ENCODE data around the gene SUMF2.
"Not testable (repeated sequence)": the region's sequence is repeated elsewhere in the genome, so short reads cannot be mapped to it uniquely, and the experiment has no call there.

The SUMF2 gene

DNA sequence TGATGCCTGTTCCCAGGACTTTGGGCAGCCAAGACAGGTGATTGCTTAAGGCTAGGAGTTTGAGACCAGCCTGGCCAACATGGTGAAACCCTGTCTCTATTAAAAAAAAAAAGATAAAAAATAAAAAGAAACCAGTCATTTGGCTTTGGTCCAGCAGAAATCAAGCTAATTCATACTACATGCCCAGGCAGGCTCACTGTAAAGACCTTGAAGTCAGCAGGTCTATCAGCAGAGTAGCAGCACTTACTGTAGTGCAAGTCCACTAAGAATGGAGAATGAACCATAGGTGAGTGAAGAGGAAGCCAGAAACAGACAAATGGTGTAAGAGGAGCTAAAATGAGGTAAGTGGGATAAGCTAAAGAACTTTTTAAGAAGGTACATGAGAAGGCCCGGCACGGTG, 37.5 kb upstream of the SUMF2 start:
- Histone ChIP-seq H3K36me3 (replicated peaks; ENCODE audit: low read depth, low read length) (no peaks in the 10 kb centered on the region), H3K9ac (ENCODE audit: low read length) (no peak overlapping the region), H3K4me1 (ENCODE audit: low read length) (no peaks in the 10 kb centered on the region), H3K9me3 (ENCODE audit: insufficient read depth, low read length) (no peaks in the 10 kb centered on the region), H3K4me3 (ENCODE audit: low read length) (no peak overlapping the region), H2AFZ (ENCODE audit: low read depth, low read length) (no peak overlapping the region), H3K4me2 (ENCODE audit: low read length) (no peak overlapping the region), H3K27ac (ENCODE audit: low read length) (no peak overlapping the region), H3K79me2 (ENCODE audit: low read length) (no peaks in the 10 kb centered on the region), H3K27me3 (ENCODE audit: low read depth, low read length) (no peaks in the 10 kb centered on the region), H4K20me1 (ENCODE audit: insufficient read depth, low read length) (no peaks in the 10 kb centered on the region)
- TF ChIP-seq, protein P1, sequence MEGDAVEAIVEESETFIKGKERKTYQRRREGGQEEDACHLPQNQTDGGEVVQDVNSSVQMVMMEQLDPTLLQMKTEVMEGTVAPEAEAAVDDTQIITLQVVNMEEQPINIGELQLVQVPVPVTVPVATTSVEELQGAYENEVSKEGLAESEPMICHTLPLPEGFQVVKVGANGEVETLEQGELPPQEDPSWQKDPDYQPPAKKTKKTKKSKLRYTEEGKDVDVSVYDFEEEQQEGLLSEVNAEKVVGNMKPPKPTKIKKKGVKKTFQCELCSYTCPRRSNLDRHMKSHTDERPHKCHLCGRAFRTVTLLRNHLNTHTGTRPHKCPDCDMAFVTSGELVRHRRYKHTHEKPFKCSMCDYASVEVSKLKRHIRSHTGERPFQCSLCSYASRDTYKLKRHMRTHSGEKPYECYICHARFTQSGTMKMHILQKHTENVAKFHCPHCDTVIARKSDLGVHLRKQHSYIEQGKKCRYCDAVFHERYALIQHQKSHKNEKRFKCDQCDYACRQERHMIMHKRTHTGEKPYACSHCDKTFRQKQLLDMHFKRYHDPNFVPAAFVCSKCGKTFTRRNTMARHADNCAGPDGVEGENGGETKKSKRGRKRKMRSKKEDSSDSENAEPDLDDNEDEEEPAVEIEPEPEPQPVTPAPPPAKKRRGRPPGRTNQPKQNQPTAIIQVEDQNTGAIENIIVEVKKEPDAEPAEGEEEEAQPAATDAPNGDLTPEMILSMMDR (IDR thresholded peaks at IDR 0.05; ENCODE audit: low read depth, low read length): no peak

DNA sequence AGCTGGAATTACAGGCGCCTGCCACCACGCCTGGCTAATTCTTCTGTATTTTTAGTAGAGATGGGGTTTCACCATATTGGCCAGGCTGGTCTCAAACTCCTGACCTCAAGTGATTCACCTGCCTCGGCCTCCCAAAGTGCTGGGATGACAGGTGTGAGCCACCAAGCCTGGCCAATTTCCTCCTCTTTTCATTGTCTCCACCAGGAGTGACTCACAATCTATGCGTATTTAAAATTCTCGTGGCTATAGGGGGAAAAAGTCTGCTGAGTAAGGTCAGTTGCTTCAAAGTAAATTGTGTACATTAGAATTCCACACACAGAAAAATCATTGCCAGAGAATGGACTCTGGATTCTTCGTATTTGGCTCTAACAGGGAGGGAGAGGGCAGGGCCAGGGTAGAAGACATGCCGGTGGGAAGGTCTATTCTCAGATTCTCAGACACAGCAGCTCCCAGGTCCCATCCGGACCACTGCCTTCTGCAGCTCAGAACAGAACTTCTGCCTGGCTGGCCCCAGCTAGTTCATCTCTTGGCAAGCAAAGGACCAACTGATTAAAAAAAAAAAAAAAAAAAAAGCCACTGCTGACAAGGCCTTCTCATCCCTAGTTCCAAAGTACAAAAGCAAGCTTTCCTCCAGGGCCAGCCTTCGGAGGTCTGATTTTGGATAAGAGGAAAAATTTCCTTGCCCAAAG, 35.0 kb upstream of the SUMF2 start:
- H3K9ac ChIP-seq (ENCODE audit: low read length): no peak overlapping the region
- no peaks in the 10 kb centered on the region for H3K79me2 ChIP-seq (ENCODE audit: low read length)

DNA sequence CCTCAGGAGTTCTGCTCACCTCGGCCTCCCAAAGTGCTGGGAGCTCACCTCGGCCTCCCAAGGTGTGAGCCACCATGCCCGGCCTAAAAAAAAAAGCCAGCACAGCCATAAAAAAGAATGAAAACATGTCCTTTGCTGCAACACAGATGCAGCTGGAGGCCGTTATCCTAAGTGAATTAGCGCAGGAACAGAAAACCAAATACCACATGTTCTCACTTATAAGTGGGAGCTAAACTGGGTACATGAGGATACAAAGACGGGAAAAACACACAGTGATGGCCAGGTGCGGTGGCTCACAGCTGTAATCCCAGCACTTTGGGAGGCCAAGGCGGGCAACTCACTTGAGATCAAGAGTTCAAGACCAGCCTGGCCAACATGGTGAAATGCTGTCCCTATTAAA, 33.7 kb upstream of the SUMF2 start:
- no peak overlapping the region for H3K4me2 ChIP-seq (ENCODE audit: low read length)
- no peak overlapping the region for H2AFZ ChIP-seq (ENCODE audit: low read depth, low read length)
- no peaks in the 10 kb centered on the region for H4K20me1 ChIP-seq (ENCODE audit: insufficient read depth, low read length)
- H3K36me3 ChIP-seq (replicated peaks; ENCODE audit: low read depth, low read length): no peaks in the 10 kb centered on the region
- no peak overlapping the region for H3K4me3 ChIP-seq (ENCODE audit: low read length)
- no peaks in the 10 kb centered on the region for H3K27me3 ChIP-seq (ENCODE audit: low read depth, low read length)
- H3K9me3 ChIP-seq (ENCODE audit: insufficient read depth, low read length): no peaks in the 10 kb centered on the region
- H3K27ac ChIP-seq (ENCODE audit: low read length): no peak overlapping the region
- no peak for TF ChIP-seq EZH2phosphoT487 (IDR thresholded peaks at IDR 0.05; ENCODE audit: low read depth)
- TF ChIP-seq, protein P1 (IDR thresholded peaks at IDR 0.05; ENCODE audit: low read depth, low read length): no peak
- no peaks in the 10 kb centered on the region for H3K4me1 ChIP-seq (ENCODE audit: low read length)
- H3K79me2 ChIP-seq (ENCODE audit: low read length): no peaks in the 10 kb centered on the region
- H3K9ac ChIP-seq (ENCODE audit: low read length): no peak overlapping the region

More for the DNA sequence above, 35.0 kb upstream of the SUMF2 start:
- Histone ChIP-seq H3K27ac (ENCODE audit: low read length) (no peak overlapping the region), H4K20me1 (ENCODE audit: insufficient read depth, low read length) (no peaks in the 10 kb centered on the region), H3K36me3 (replicated peaks; ENCODE audit: low read depth, low read length) (no peaks in the 10 kb centered on the region), H3K4me2 (ENCODE audit: low read length) (no peak overlapping the region), H3K4me3 (ENCODE audit: low read length) (no peak overlapping the region), H2AFZ (ENCODE audit: low read depth, low read length) (no peak overlapping the region), H3K9me3 (ENCODE audit: insufficient read depth, low read length) (no peaks in the 10 kb centered on the region), H3K27me3 (ENCODE audit: low read depth, low read length) (no peaks in the 10 kb centered on the region), H3K4me1 (ENCODE audit: low read length) (no peaks in the 10 kb centered on the region)
- TF ChIP-seq EZH2phosphoT487 (IDR thresholded peaks at IDR 0.05; ENCODE audit: low read depth): no peak

DNA sequence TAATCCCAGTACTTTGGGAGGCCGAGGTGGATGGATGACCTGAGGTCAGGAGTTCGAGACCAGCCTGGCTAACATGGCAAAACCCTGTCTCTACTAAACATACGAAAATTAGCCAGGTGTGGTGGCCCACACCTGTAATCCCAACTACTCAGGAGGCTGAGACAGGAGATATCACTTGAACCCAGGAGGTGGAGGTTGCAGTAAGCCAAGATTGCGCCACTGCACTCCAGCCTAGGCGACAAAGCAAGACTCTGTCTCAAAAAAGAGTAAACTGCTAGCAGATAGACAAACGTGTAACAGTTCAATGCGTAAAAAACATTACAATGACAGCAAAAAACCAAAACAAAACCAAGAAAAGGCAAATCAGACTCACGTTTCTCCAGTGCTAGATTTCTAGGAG, 32.5 kb upstream of the SUMF2 start:
- H3K4me3 ChIP-seq (ENCODE audit: low read length); H3K9ac ChIP-seq (ENCODE audit: low read length); H3K4me2 ChIP-seq (ENCODE audit: low read length); H2AFZ ChIP-seq (ENCODE audit: low read depth, low read length); H3K4me1 ChIP-seq (ENCODE audit: low read length); H3K9me3 ChIP-seq (ENCODE audit: insufficient read depth, low read length); H3K79me2 ChIP-seq (ENCODE audit: low read length); H3K27me3 ChIP-seq (ENCODE audit: low read depth, low read length); H3K27ac ChIP-seq (ENCODE audit: low read length); H4K20me1 ChIP-seq (ENCODE audit: insufficient read depth, low read length); H3K36me3 ChIP-seq (replicated peaks; ENCODE audit: low read depth, low read length): not testable (repeated sequence)

DNA sequence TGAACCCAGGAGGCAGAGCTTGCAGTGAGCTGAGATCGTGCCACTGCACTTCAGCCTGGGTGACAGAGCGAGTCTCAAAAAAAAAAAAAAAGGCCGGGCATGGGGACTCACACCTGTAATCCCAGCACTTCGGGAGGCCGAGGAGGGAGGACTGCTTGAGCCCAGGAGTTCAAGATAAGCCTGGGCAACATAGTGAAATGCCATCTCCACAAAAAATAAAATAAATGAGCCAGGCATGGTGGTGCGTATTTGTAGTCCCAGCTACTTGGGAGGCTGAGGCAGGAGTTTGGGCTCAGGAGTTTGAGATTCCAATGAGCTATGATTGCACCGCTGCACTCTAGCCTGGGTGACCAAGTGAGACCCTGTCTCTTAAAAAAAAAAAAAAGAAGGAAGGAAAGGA, 31.5 kb upstream of the SUMF2 start:
- H3K4me2 ChIP-seq (ENCODE audit: low read length); H3K4me1 ChIP-seq (ENCODE audit: low read length); H3K36me3 ChIP-seq (replicated peaks; ENCODE audit: low read depth, low read length); H3K27me3 ChIP-seq (ENCODE audit: low read depth, low read length); H2AFZ ChIP-seq (ENCODE audit: low read depth, low read length); H3K9ac ChIP-seq (ENCODE audit: low read length); H3K9me3 ChIP-seq (ENCODE audit: insufficient read depth, low read length); H3K27ac ChIP-seq (ENCODE audit: low read length); H4K20me1 ChIP-seq (ENCODE audit: insufficient read depth, low read length); H3K79me2 ChIP-seq (ENCODE audit: low read length); H3K4me3 ChIP-seq (ENCODE audit: low read length): not testable (repeated sequence)

All from OCI-LY3 (cell line).